ENCODE data around the gene GGCX. TPM values are rescaled to one million over a fixed set of nuclear protein-coding genes. Genes with fewer than 3 reads are reported as not detected.

The GGCX gene
- total RNA-seq, 1 donor = 43.3 TPM

DNA sequence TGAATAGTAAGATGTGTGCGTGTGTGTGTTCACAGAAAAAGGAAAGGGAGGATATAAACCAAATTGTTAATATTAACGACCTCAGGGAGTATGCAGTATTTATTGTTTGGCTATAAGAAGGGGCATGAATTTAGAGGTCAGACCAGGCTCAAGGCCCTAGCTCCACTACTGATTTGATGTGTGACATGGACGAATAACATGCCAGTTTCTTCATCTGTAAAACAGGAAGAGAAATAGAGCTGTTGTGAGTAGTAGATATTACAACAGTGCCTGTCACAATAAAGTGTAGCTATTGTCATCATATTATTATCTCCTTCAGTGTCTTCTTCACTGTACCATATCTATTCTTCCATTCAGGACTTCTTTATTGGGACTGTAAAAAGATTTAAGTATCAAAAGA, 26.4 kb downstream of the GGCX start:
- DNase-seq (ENCODE audit: low read depth) = no peak
- no peak overlapping the region for H3K4me3 ChIP-seq (ENCODE audit: low read depth, low read length)
- no peak for TF ChIP-seq CTCF (IDR thresholded peaks at IDR 0.05; ENCODE audit: insufficient read depth, low read length)

DNA sequence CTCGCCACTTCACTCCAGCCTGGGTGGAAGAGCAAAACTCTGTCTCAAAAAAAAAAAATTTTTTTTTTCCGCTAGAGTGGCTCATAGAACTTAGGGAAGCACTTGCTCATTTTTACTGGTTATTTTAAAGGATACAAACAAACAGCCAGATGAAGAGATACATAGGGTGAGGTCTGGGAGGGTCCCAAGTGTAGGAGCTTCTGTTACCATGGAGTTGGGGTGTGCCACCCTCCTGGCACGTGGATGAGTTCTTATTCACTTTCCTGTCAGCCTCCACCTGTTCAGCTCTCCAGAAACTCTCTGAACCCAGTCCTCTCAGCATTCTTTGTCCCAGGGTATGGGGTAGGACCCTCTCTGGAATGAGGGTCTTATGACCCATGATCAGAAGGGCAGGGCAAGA, 27.2 kb downstream of the GGCX start:
- TF ChIP-seq CTCF (IDR thresholded peaks at IDR 0.05; ENCODE audit: insufficient read depth, low read length) = no peak
- no peak overlapping the region for H3K4me3 ChIP-seq (ENCODE audit: low read depth, low read length)
- DNase-seq (ENCODE audit: low read depth) = no peak

GRCh38 chr2:85531589-85531988, 29.7 kb downstream of the GGCX start:
- H3K4me3 ChIP-seq (ENCODE audit: low read depth, low read length) = no peak overlapping the region
- no peak for TF ChIP-seq CTCF (IDR thresholded peaks at IDR 0.05; ENCODE audit: insufficient read depth, low read length)
- DNase-seq (ENCODE audit: low read depth) = no peak

- no peak for TF ChIP-seq CTCF (IDR thresholded peaks at IDR 0.05; ENCODE audit: insufficient read depth, low read length)
- H3K4me3 ChIP-seq (ENCODE audit: low read depth, low read length) = no peak overlapping the region
Observed at GRCh38 chr2:85529809-85530208, 31.5 kb downstream of the GGCX start.

DNA sequence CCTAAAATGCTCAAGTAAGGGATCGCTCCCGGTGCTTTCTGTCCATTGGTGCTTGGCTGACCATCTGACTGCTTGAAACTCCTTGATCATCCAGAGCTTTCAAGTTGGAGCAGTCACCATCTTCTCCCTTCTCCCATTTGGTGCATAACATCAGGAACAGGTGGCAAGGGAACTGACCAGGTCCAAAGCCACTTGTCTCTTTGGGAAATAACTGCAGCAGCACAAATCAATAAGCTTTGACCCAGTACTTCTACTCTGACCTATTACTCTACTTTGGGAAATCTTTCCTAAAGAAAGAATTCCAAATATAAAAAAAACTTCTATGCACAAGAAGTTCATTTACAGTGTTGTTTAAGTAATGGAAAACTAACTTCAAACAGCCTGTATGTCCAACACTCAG, 32.9 kb downstream of the GGCX start:
- TF ChIP-seq CTCF (IDR thresholded peaks at IDR 0.05; ENCODE audit: insufficient read depth, low read length) = no peak
- no peak overlapping the region for H3K4me3 ChIP-seq (ENCODE audit: low read depth, low read length)

More at GRCh38 chr2:85529809-85530208, 31.5 kb downstream of the GGCX start:
- DNase-seq (ENCODE audit: low read depth) = no peak

GRCh38 chr2:85527787-85528186, 33.5 kb downstream of the GGCX start:
- DNase-seq (ENCODE audit: low read depth) = no peak
- H3K4me3 ChIP-seq (ENCODE audit: low read depth, low read length) = no peak overlapping the region
- TF ChIP-seq CTCF (IDR thresholded peaks at IDR 0.05; ENCODE audit: insufficient read depth, low read length) = no peak

More for the DNA sequence above, 32.9 kb downstream of the GGCX start:
- no peak for DNase-seq (ENCODE audit: low read depth)

DNA sequence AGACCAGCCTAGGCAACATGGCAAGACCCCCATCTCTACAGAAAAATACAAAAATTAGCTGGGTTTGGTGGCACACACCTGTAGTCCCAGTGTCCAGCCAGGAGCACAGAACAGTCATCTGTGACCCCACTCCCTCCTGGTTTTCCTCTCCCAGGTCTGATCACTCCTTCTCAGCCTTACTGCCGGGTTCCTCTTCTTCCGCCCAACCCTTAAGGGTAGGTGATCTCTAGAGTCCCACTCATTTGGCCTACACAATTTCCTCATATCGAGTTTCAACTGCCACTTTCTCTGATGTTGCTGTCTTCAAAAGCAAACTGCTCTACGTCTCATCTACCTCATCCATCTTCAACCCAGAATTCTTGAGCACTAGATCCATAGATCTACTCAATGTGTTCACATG, 35.7 kb downstream of the GGCX start:
- TF ChIP-seq CTCF (IDR thresholded peaks at IDR 0.05; ENCODE audit: insufficient read depth, low read length) = no peak
- H3K4me3 ChIP-seq (ENCODE audit: low read depth, low read length) = no peak overlapping the region
- no peak for DNase-seq (ENCODE audit: low read depth)
